NCI-H146 (cell line): ENCODE results near the gene CHRNA7.
A peak's percentile ranks its signal among the peaks of the same experiment; 100 is the strongest.

ENCODE experiments used
- DNase-seq: peaks from one replicate; lab custom pipeline; 2025; lab: John Stamatoyannopoulos, UW

CHRNA7 gene

DNA sequence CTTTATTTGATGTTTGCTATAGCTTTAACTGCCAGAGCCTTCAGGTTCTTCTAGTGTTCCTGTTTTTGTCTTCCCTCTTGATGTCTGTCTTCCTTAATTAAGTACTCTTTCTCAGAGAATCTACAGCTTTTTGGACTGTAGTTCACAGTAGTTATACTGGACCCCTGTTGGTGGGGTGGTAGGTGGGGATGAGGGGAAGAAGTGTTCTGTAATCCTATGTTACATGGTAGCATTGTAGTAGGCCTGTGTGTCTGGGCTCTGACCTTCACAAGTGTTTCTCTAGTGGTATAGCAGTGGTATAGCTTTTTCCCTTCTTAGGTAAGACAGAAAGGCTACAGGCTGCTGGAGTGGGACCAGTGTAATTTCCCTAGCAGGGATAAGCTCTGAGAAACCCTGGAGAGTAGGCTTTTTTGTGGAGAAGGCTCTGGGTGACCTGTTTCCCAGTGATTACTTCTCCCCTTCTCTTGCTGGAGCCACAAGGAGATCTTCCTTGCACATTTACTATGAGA is 59.6 kb downstream of the CHRNA7 start:
- DNase-seq, result no peak

DNA sequence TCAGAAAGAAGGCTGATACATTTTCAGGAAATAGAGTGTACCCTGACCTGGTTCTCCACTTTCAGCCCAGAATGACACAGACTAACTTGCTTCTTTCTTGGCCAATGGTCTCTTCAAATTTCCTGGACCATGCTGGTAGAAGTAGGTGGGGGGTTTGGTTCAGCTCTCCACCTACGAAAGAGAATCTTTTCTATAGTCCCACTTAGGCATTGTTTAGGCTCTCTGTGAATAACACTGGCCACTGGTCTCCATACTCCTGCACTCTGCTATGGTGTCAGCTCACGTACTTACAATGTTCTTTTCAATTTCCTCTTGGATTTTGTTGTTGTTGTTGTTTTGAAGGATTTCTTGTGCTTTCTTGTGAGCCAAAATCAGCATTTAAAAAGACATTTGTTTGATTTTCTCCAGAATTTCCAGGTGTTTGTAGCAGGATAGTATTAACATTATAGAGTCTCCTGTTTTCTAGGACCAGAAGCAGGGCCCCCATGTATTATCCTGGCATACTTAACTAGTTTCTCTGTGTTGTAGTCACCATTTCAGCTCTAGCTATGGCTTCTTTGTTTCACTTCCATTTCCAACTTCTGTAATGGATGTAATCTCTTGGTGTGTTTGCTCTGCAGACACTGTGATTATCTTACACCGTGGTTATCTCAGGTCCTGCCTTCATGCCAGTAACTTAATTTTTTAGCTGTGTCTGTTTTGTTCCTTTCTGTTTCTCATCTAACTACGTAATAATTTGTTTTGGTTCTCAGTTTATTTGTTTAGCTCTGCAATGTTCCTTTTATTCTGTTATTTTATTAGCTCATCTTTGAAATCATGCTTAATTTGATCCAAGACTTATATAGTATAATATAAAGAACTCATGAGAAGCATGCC is 61.4 kb downstream of the CHRNA7 start:
- no peak for DNase-seq

DNA sequence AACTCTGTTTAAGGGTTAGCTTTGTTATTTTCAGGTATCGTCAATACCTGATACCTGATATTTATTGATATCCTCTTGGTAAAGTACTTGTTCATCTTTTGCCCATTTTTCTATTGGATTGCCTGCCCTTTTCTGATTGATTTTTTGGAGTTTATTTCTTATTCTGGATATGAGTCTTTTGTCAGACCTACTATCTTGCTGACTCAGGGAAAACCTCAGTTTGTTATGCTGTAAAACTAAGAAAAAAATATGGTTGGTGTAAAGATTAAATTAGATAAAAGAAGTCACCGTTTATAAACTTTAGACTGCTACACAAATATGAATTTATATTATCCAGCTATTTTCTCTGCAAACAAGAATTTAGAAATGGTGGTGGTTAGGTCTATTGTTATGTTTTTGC is 65.9 kb downstream of the CHRNA7 start:
- no peak for DNase-seq

DNA sequence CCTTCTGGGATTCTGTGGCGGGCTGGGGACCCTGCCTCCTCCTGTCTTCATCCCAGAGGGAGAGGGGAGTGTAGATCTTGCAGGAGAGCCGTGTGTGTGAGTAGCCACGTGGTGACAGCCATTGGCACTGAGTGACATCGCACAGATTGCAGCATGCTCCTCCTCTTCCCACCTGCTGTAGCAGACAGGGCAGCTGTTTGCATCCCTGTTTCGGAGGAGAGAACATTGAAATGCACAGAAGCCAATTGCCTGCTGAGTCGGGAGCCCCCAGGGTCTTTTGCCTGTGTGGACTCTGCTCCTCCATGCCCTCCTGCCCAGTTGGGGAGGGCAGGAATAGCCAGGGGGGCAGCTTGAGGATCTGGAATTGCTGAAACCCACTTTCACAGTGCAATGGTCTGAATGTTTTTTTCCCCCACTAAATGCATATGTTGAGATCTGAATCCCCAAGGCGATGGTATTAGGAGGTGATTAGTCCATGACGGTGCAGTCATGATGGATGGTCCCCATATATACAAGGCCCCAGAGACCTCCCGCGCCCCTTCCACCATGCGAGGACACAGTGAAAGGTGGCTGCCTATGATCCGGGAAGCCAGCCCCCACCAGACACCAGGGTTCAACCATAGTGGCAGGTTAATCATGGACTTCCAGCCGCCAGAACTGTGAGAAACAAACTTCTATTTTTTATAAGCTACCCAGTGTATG is 66.8 kb downstream of the CHRNA7 start:
- no peak for DNase-seq

DNA sequence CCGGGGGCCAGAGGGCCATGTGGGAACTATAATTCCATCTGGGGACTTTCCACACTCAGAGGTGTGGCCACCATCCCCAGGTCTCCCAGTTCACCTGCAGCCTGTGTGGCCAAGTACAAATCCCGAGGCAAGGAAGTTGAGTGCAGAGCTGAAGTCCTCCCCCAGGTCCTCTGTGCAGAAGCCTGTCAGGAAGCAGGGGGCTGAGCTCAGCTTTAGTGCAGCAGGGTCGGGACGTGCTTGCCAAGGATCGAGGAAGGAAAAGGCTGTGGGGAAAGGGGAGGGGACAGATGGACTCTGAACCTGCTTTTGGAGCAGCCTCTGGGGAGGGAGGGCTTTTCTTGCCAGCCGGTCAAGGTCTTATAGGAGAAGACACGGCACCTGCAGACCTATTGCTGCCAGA is 67.7 kb downstream of the CHRNA7 start:
- no peak for DNase-seq

DNA sequence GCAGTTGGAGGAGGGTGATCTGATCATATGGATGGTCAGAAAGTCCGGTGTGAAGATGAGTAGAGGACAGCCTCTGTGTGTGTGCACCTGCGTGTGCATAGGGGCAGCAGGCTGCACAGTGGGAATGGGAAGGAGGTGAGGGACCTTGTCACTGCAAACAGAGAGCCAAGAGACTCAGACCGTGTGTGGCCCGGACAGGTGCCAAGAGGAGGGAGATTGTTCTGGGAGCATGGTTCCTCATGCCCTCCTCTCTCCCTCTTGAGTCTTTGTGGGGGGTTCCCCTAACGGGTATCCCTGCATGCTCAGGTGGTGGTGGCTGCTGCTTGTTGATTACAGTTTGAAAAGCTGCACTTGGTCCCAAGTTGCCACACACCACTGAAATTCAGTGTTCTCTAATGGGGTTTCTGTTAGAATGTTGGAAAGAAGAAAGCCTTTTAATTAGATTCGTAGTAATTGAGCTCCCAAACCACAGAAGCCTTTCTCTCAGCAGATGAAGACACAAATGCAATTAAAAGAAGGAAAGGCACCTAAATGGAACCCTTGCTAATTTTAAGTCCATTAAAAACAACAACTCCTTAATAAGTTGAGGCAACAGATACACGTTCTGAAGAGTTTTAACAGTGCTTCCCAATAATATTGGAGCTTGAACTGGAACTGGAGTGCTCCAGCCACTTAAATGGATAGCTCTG is 68.9 kb downstream of the CHRNA7 start:
- DNase-seq, result no peak

DNA sequence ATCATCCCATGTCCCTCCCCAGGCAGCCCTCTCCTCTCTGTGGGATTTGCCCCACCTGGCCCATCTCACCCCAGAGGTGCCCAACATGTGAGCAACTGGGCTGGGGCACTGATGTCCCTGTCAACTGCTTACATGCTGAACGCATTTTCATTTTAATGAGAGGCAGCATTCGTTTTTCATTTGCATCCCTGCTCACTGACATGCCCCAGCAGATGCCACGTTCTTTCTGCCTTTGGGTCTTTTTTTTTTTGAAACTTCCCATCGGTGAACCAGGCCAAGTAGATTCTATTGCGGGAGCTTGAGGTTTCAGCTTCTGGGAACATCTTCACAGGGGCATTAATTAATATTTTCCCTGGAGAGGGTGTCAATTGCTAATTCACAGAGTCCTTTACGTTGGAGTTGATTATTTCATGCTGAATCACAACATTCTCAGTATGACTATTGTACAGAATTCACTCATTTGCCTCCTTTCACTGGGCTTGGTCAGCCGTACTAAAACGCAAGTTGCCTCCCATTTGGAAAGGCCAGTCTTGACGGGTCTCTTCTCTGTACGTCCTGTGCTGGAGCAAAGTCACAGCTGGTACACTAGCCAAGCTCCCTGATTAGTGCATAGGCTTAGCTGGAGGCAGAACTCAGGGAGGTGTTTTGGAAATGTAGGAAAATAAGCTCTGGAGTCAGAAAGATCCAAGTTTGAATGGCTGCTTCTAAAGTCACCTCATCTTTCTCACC is 69.8 kb downstream of the CHRNA7 start:
- no peak for DNase-seq

DNA sequence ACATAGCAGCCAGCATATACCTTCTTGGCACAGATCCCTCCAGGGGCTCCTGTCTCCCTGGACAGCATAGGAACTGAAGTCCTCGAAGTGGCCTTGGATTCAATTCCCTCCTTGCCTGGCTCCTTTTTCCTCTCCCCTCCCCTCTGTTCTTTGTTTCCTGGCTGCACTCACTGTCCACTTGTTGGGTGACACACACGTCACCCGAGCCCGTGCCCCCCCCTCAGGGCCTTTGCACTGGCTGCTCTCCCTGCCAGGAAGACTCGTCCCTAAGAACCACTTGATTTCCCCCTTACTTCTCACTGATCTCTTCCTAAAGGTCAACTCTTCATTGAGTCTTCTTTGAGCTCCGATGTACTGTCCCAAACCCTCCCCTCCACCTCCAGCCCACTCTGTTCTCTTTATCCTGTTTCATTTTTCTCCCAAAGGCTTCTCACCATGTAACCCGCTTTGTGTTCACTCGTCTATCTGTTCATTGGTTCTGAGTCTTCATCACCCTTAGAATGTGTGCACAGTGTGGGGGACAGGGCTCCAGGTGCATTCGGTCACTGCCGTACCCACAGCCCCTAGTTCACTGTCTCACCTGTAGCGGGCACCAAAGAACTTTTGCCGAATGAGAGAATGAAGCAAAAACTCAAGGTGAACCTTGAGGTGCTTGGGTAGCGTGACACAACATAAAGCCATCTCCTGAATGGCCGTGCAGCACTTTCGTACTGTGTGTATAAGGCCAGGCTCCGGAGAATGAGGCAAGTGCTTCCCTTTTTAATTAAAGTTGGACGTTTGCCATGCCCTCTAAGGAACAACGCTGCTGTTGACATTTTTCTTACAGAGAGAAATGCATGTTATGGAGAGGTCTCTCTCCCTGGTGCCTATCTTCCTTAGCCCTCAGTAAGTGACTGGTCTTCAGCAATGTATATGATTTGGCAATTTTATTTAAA is 74.0 kb downstream of the CHRNA7 start:
- no peak for DNase-seq

DNA sequence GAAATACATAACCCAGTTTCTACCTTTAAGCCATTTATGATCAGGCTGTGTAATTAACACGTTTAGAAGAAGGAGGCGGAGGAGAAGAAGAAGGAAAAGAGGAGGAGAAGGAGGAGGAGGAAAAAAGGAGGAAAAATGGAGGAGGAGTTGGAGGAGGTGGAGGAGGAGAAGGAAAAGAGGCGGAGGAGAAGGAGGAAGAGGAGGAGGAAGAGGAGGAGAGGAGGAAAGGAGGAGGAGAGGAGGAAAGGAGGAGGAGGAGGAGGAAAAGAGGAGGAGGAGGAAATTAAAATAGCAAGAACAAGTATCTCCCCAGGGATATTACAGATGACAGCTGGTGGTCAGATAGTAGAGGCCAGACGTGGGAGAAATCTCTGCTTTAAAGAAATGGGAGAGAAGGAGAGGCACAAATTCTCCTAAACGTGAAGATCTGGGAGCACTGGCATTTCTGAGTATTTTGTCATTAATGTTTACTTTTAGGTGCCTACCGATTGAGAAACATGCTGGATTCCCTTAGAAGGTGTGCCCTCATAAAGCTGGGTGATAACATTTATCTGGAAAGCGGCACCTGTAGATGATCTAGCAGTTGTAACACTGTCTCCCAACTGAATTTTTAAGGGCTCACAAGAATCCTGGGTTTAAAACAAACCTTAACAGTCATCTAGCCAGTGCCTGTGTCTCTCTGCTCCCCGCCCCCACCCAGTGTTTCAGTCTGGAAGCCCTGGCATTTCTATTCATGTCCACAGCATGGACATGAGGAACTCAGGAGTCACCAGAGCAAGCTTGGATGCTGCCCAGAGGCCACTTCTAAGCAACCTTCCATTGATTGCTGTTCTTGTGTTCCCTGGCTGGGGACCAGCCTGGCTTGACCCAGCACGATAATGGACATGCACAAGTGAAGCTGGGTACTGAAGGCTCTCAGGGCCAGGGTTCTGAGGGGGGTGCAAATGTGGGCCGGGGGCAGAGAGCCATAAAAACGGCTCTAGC is 75.2 kb downstream of the CHRNA7 start:
- DNase-seq, result no peak

DNA sequence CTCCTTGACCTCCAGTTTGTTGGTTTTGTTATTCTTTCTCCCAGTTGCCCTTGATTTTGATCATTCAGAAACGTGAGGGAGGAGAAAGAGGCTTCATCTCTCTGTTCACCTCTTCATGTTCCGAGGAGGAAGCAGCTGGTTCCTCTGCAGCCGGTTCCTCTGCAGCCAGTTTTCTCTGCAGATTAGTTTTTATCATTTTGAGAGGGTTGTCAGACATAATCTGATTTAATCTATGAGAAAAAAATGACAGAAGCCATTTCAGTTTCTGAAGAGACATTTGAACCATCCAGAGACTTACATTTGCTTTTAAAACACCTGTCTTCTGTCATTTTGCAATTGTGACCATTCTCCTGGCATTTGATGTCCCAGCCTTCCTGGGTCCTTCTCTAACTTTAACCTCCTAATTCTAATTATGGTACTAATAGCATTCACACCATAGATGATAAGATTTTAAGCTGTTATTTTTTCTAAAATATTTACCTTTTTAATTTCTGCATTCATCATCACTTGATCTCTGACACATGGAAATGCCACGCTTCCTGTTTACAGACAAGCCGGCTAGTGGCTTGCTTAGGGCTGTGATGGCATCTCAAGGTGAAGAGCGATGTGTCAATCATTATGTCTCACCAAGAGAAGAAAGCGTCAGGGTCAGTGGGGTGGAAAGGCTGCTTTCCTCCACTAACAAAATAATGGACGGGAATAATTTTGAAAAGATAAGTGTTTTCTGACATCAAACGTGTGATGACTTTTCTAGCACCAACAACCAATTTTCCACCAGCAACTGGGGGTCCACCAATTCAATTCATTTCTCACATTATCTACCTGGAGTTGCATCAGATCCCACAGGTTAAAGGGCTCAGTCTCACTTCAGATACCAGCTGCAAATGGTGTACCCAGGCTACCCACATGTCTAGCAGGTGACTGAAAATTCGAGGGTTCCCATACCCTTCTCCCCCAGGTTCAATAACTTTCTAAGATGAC is 76.4 kb downstream of the CHRNA7 start:
- DNase-seq, result no peak

DNA sequence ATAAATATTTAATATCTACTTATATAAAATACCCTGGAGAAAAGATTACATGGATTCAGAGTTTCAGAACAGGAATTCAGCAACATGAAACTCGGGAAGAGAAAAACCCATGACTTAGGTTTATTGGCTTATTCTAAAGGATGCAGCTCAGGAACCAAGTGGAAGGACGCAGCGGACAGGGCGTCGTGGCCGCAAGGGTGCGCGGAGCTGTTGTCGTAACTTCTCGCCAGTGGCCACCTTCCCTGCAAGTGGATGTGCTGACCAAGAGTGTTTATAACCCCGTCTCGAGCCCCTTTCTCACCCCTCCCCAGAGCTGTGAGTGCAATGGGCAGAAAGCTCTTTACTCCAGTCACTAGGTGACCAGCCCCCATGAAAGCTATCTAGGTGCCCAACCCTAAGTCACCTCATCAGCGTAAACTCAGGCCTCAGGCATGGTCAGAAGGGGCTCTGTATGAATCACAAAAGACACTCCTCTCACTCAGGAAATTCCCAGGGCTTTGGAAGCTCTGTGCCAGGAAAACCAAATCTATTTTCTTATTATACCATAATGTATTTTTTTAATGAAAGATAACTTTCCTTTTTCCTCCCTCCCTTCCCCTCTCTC is 77.3 kb downstream of the CHRNA7 start:
- no peak for DNase-seq

DNA sequence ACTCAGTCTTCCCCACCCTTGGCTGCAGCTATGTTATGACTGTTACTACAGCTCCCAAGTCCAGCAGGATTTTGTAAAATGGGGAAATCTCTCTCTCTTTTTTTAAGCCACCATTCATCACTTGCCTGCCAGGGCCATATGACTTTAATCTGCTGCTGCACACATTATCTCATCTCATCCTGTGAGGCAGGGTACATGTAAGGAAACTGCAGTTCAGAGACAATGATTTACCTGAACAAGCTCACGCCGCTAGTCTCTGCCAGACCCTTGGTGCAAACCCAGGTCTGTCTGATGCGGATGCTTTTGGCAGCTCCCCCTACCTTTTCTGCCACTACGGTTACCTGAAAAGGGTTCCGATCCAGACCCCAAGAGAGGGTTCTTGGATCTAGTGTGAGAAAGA is 78.3 kb downstream of the CHRNA7 start:
- no peak for DNase-seq

DNA sequence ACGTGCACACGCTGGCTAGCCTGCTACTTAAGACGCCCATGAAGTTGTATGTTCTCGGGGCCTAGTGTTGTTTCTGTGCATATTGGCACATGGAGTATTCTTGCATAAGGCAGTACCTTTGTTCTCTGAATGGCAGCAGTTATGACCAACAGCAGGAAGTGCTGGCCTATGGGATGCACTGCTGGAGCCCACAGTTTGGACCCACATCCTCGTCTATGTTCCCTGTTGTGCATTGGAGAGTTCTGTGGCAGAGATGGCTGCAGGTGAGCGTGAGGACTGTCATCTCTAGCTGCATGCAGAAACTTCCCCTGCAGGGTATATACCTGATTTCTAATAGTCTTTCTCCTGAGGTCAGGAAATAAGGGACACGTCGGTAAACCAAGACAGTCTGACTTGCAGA is 81.8 kb downstream of the CHRNA7 start:
- no peak for DNase-seq

DNA sequence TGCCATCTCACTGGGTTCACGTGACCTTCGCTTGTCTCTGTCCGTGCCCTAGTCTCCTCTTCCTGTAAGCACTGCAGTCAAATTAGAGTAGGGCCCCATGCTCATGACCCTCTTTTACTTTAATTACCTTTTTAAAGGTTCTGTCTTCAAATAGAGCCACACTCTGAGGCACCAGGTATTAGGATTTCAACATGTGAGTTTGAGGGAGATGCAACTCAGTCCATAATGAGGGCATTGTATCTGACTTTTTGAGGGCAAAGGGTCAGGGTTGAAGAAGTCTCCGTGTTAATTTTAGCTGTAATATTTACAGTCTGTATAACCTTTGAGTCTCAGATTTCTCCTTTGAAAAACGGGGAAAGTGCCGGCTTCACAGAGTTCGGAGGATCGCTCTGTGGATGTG is 82.9 kb downstream of the CHRNA7 start:
- no peak for DNase-seq

DNA sequence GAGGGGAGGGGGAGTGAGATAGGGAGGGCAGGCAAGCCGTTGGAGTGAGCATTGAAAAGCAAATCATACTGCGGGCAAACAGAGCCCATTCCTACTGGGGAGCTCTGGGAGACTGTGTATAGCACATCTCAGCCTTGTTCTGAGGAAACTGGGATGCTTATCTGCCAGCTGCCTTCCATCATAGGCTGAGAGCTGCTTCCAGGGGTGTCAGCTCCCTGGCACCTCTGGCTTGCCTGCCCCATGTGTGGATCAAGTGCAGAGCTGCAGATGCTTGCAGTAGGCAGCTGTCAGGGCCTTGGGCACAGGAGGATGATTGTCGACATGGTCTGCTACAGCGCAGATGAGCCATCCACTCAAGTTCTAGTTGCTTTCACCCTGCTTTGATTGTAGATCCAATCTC is 86.8 kb downstream of the CHRNA7 start:
- no peak for DNase-seq

DNA sequence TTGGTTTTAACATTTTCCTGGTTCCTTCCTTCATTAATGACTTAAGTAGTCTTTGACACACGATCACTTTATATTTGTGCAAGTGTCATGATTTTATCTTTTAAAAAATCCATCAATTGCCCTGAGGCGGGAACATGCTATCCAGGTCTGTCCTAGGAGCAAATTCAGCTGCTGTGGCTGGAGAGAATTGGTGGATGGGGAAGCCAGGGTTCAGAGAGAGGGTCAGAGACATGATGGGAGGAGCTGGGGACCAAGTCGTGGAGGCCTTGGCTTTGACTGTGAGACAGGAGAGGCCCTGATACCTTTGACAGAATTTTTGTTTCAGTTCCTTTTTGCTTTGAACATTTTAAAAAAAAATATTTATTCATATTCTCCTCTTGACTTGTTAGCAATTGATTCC is 89.0 kb downstream of the CHRNA7 start:
- DNase-seq, result no peak

DNA sequence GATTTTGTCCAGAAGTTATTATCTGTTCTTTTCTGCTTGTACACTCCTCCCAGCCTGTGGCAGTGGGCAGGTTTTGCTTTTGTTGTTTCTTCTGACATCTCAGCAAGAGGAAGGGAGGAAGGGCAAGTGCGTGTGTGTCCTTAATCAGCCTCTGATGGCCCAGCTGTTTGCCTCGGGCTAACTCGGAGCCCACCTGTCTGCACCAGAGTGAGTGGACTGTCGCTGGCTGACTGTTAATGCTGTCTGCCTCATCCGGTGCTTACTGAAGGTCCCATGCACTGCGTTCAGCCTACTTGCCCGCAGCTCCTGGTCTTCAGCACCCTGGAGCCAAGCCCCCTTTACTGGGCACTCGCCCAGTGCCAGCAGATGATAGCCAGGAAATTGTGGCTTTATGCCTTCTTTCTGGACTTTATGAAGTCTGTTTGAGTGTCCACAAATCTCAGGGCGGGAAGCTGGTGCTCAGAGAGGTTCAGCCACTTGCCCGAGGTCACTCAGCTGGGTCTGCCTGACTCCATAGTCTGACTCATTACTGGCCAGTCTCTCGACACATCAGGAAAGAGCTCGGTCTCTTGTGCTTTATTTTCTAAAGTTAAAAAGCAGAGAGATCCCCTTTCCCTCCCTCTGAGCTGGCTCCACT is 89.5 kb downstream of the CHRNA7 start:
- peak; percentile 8 for DNase-seq
